ENCODE results near the gene RPS6KB1. TPM values are rescaled to one million over a fixed set of nuclear protein-coding genes. Genes with fewer than 3 reads are reported as not detected.

RPS6KB1 gene
- polyA plus RNA-seq, 1 donor (not counting 4 experiments of a cell fraction or from before 2014, with no cell fraction given): 19.7 TPM

DNA sequence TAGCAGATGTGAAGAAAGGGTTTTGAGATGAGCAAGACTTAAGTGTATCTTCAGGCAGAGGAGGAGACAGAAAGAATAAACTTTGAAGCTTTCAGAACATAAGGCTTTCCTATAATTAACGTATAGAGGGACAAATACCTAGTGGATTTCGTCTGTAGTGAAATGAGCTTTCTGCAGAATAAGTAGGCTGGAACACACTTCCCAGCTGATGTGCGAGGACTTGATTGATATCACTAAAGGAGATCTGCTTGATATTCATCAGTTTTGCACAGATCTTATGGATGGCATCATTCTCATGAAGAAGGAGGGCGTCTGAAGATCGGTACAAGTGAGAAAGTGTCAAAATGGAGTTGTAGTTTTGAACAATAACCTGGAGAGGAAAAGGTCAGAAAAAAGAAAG, 15.0 kb upstream of the RPS6KB1 start:
- DNase-seq (ENCODE audit: low read depth, low spot score): no peak

DNA sequence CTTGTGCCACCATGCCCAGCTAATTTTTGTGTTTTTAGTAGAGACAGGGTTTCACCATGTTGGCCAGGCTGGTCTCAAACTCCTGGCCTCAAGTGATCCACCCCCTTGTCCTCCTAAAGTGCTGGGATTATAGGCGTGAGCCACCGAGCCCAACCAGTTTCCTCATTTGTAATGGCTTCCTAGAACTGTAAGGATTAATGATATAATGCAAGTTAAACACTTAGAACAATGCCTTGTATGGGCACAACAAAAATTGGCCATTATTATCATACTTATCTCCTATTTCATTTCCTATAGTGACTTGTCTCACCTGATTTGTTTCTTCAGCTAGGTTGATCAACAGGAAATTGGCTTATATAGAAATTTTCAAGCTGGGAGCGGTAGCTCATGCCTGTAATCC, 14.3 kb upstream of the RPS6KB1 start:
- H3K9me1 ChIP-seq (ENCODE audit: control insufficient read depth, extremely low read depth, insufficient read depth, low read length): no peaks in the 10 kb centered on the region
- TF ChIP-seq CTCF (optimal IDR thresholded peaks at IDR 0.05 in 1 of 3, IDR thresholded peaks at IDR 0.05 in 1 of 3, conservative IDR thresholded peaks at IDR 0.05 in 1 of 3; ENCODE audit: extremely low read depth in 1 of 3, insufficient read depth in 2 of 3, low read length in 3 of 3) (no peak), EZH2 (IDR thresholded peaks at IDR 0.05; ENCODE audit: low read length) (no peak)
- no peak overlapping the region for H2AFZ ChIP-seq (ENCODE audit: control insufficient read depth, low read length)
- no peak overlapping the region for H3K27ac ChIP-seq (ENCODE audit: control insufficient read depth, insufficient read depth, low read length)
- H3K9ac ChIP-seq (ENCODE audit: control insufficient read depth, extremely low read depth, insufficient read depth, low read length): no peak overlapping the region
- no peak overlapping the region for H3K4me2 ChIP-seq (ENCODE audit: control insufficient read depth, extremely low read depth, insufficient read depth, low read depth, low read length)
- H3K79me2 ChIP-seq (ENCODE audit: control insufficient read depth, insufficient read depth, low read length): no peaks in the 10 kb centered on the region
- dilution Hi-C loops (cut with MboI; ENCODE audit: extremely low pct_ligation_motif_present, low sequenced_read_pairs): no loop called here
- no peaks in the 10 kb centered on the region for H3K27me3 ChIP-seq (ENCODE audit: control insufficient read depth, extremely low read depth, insufficient read depth, low read length)
- FAIRE-seq (no peak), DNase-seq (ENCODE audit: low read depth, low spot score) (no peak)
- peaks cover 0 to 2% of the 10 kb centered on the region in 2 experiments for H3K36me3 ChIP-seq (ENCODE audit: control insufficient read depth in 2 of 2, extremely low read depth in 1 of 2, insufficient read depth in 2 of 2, low read length in 2 of 2)
- no peaks in the 10 kb centered on the region for H3K4me1 ChIP-seq (ENCODE audit: control insufficient read depth, extremely low read depth, insufficient read depth, low read length)
- H3K4me3 ChIP-seq (ENCODE audit: control insufficient read depth in 2 of 3, extremely low read depth in 1 of 3, insufficient read depth in 2 of 3, low read depth in 1 of 3, low read length in 3 of 3): no peak overlapping the region
- H3K9me3 ChIP-seq (ENCODE audit: control insufficient read depth, low read depth, low read length): no peaks in the 10 kb centered on the region
- no peaks in the 10 kb centered on the region for H4K20me1 ChIP-seq (ENCODE audit: control insufficient read depth, extremely low read depth, insufficient read depth, low read length)

More for the DNA sequence above, 15.0 kb upstream of the RPS6KB1 start:
- H4K20me1 ChIP-seq (ENCODE audit: control insufficient read depth, extremely low read depth, insufficient read depth, low read length): no peaks in the 10 kb centered on the region
- no peak overlapping the region for H3K4me2 ChIP-seq (ENCODE audit: control insufficient read depth, extremely low read depth, insufficient read depth, low read depth, low read length)
- H3K4me1 ChIP-seq (ENCODE audit: control insufficient read depth, extremely low read depth, insufficient read depth, low read length): no peaks in the 10 kb centered on the region
- dilution Hi-C loops (cut with MboI; ENCODE audit: extremely low pct_ligation_motif_present, low sequenced_read_pairs): no loop called here
- no peak for FAIRE-seq
- no peak overlapping the region for H2AFZ ChIP-seq (ENCODE audit: control insufficient read depth, low read length)
- H3K9ac ChIP-seq (ENCODE audit: control insufficient read depth, extremely low read depth, insufficient read depth, low read length): no peak overlapping the region
- no peaks in the 10 kb centered on the region for H3K79me2 ChIP-seq (ENCODE audit: control insufficient read depth, insufficient read depth, low read length)
- H3K27me3 ChIP-seq (ENCODE audit: control insufficient read depth, extremely low read depth, insufficient read depth, low read length): no peaks in the 10 kb centered on the region
- H3K36me3 ChIP-seq (ENCODE audit: control insufficient read depth in 2 of 2, extremely low read depth in 1 of 2, insufficient read depth in 2 of 2, low read length in 2 of 2): peaks cover 0 to 2% of the 10 kb centered on the region in 2 experiments
- H3K27ac ChIP-seq (ENCODE audit: control insufficient read depth, insufficient read depth, low read length): no peak overlapping the region
- H3K9me1 ChIP-seq (ENCODE audit: control insufficient read depth, extremely low read depth, insufficient read depth, low read length): no peaks in the 10 kb centered on the region
- H3K9me3 ChIP-seq (ENCODE audit: control insufficient read depth, low read depth, low read length): no peaks in the 10 kb centered on the region
- H3K4me3 ChIP-seq (ENCODE audit: control insufficient read depth in 2 of 3, extremely low read depth in 1 of 3, insufficient read depth in 2 of 3, low read depth in 1 of 3, low read length in 3 of 3): no peak overlapping the region
- TF ChIP-seq CTCF (optimal IDR thresholded peaks at IDR 0.05 in 1 of 3, IDR thresholded peaks at IDR 0.05 in 1 of 3, conservative IDR thresholded peaks at IDR 0.05 in 1 of 3; ENCODE audit: extremely low read depth in 1 of 3, insufficient read depth in 2 of 3, low read length in 3 of 3): no peak
- TF ChIP-seq EZH2 (IDR thresholded peaks at IDR 0.05; ENCODE audit: low read length): no peak
